CD4-positive, alpha-beta T cell treated with Interleukin-4 for 4 hours (primary cell): Measurements from ENCODE around the gene GOLGA3.

ENCODE experiments used
- DNase-seq: peaks from one replicate; pipeline ENCODE4 v3.0.0-alpha.2; 2020

Gene GOLGA3

DNA sequence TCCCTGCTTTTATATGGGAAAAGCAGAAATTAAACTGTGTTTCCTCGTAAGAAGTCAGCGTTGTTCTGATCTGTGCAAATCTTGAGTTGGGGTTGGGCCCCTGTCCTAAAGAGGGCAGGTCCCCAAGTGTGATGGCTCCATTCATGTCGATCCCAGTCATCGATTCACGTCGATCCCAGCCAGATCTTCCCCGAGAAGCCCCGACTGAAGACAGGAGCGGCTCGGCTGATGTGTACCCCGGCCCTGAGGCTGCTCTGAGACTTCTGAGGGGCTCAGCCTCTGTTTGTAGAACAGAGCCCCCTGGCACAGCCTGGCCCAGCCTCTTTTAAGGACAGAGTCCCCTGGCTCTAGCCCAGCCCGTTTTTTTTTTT, 108.7 kb downstream of the GOLGA3 start:
- no peak for DNase-seq

DNA sequence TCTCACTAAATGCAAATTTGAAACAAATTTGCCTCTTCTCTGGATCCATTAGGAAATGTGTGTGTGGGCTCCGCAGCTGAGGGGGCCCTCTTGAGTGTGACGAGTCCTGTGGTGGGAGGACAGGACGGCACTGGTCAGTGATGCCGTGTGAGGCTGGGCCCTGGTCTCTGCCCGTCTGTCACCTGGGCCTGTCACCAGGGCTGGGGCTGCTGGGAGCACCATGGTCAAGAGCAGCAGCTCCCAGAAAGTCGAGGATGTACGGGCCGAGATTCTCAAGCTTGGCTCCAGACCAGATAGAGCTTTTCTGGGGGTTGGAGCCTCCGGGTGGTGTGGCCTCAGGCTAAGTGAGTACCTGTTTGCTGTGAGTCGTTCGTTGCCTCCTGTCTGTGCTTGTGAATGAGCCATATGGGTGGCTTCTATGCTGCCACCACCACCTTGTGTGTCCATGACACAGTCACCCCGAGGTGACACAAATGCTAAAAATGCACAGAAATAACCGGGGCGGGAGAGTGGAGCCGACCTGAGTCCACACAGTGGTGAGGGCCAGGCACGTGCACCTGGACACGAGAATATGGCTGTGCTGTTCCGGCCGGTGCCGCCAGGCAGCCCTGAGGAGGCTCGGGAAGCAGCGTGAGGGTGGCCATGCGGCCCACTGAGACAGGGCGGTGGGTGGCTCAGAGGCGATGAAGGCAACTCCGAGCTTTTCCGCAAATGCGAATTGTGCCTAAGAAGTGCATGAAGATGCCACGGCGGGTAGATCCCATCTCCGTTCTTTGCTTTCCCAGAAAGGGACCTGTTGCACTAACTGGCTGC, 109.3 kb downstream of the GOLGA3 start:
- no peak for DNase-seq
